ENCODE data around the gene ACAP3.

ACAP3 gene

DNA sequence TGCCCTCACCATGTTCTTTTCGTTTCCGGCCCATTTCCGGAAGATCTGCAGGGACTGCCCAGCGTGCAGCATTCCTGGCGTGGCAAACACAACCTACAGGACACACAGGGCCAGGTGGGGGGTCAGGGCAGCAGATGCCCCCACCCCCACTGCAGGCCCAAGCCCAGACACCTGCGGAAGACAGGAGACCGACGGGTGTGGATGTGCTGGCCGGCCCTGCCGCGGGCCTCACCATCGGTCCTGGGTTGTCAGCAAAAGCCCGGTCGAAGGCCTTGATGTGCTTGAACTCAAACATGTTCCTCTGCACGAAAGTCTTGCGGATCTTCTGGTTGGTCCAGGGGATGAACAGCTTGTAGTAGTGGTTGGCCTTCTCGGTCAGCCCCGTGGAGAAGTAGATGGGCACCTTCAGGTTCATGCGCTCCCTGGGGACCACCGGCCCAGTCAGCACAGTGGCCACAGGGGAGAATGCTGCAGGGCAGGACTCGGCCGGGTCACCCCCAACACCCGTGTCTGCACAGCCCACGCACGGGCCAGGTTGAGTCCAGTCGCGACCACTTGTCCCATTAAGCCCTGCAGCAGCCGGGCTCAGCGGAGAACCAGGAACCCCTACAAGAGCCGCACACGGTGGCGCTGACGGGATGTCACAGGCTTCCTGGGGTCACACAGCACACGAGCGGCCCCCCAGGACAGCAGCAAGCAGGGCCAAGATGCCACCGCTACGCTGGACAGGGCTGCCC lies 5.9 kb upstream of the ACAP3 start:
- DNase-seq, result no peak

DNA sequence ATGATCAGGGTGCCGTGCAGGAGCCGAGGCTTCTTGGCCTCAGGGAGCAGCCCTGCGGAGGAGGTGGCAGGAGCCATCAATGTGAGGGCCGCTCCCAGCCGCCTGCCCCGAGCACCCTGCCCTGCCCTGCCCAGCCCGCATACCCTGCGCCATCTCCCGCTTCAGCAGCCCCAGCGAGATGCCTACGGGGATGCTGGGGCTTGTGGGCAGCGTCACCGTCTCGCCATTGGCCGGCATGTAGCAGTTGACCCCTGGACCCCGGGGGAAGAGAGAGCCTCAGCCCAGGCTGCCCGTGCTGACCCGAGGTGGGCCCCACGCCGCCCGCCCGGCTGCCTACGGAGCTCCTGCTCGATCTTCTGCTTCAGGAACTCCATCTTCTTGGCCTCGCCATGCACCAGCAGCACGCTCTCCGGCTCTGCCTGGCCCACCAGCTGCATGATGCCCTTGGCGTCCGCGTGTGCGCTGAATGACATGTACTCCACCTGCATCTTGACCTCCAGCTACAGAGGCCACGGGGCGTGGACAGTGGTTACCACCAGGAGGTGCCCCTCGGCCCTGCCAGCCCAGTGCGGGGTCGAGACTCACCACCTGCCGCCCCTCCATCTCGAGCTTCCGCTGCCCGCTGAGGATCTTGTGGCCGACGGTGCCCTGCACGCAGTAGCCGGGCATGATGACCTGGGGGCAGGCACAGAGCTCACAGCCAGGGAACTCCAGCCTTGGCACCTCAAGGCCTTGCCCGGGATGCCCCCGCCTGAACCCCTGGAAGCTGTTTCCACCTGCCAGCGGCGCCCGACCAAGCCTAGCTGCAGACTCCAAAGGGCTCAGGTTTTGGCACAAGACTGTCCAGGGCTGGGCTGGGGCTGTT lies 5.0 kb upstream of the ACAP3 start:
- DNase-seq, result no peak

DNA sequence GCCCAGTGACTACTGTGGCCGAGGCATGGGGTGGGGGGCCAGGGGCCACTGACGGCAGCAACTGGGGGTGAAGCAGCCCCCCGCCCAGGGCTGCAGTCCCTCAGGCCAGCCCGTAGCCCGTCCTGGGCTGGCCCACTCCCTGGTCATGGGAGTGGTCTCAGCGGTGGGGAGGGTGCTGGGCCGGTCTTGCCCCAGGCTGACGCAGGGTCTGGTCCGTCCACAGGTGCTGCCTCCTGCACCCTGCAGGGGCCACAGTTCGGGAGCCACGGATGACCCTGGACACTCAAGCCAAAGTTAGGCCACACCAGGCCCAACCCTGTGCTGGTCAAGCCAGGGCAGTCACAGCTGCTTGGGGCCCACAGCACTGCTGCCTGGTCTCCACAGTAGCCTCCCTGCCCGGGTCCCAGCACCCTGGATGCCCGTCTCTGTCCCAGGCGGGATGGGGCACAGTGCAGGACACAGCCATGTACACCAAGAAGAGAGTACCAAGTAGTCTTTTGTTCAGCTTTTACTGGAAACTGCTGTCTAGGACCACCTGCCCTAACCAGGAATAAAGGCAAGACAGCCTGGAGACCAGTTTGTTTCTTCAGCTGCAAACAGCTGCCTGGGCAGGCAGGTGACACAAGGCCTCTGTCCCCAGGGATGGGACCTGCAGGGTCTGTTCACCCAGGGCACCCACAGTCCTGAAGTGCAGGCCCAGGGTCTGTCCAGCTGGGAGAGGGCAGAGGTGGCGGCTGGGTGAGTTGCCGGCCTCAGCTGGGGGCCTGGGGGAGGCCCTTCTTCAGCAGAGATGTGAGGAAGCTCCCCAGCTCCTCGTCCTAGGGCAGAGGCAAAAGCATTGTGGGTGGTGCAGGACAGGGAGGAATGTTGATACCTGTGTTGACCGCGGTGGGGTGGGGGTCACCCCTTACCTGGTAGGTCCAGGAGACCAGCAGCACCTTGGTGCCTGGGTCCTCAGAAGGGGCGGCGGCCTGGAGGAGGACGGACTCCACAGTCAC lies 3.7 kb upstream of the ACAP3 start:
- DNase-seq, result no peak

DNA sequence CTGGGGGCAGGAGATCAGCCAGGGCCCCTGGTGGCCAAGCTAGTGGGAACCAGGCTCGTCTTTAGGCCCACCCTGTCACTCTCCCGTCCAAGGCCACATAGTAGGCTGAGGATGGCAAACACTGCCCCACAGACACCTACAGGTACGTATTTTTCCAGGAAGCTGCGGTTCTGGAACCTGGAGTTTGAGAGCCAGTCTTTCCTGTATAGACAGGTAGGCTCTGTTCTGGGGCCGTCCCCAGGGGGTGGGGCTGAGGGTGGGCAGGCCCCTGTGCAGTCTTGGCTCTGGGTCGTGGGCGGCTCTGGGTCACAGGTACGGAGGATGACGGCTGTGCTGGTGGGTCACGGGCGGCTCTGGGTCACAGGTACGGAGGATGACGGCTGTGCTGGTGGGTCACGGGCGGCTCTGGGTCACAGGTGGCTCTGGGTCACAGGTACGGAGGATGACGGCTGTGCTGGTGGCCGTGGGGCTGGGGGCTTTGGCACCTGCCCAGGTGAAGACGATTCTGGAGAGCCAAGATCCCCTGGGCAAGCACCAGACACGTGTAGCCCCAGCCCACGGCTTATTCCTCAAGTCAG lies 2.8 kb upstream of the ACAP3 start:
- DNase-seq, result no peak

DNA sequence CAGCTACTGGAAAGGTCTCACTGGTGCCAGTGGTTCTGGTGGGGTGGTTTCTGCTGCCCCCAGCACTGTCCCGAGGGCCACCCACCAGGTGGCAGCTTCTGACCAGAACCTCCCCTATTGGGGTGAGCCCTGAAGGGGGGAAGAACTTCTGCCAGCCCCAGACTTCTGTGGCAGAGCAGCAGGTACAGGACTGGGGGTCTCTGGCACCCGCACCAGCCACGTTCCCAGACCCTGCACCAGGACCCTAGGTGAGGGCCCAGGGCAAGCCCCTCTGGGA lies 2.3 kb upstream of the ACAP3 start:
- no peak for DNase-seq

DNA sequence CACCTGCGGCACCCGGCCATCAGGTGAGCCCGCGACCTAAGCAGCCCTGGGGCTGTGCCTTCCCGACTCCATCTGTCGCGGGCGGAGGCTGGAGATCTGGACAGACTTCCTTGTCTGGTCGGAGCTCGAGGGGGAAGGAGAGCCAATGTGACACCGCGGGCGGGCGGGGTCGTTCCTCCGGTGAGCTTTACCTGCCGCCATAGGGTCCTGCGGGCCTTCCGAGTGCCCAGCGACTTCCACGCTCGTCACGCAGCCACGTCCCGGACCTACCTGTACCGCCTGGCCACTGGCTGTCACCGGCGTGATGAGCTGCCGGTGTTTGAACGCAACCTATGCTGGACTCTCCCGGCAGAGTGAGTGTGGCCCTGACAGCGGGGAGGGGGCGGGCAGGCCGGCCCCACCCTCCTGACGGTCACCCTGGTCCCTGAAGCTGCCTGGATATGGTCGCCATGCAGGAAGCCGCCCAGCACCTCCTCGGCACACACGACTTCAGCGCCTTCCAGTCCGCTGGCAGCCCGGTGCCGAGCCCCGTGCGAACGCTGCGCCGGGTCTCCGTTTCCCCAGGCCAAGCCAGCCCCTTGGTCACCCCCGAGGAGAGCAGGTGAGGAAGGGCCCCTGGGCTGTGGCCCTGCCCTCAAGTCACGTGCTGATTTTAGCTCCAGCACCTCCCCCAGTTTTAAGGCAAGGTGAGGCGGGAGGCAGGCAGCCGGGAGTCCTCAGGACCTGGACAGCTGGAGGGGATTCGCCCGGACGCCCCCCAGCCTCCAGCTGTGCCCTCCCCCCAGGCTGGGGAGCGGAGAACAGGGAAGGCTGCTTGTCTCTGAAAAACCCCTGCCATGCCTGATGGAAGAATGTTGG lies 1.8 kb upstream of the ACAP3 start:
- DNase-seq, result no peak

DNA sequence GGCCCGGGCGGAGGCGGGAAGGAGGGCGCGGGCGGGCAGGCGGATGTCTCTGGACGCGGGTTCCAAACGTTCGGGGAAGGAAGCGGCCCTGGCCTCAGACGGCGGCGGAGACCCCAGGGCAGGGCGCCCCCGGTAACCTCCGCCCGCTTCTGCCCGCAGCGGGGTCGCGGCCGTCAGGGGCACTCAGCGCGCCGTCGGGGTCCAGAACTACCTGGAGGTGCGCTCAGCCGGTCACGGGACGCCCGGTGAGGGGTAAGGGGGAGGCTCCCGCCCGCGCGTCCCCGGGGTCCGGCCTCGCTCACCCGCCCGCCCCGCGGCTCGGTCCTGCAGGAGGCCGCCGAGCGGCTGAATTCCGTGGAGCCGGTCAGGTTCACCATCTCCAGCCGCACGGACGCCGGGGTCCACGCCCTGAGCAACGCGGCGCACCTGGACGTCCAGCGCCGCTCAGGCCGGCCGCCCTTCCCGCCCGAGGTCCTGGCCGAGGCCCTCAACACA lies 1.1 kb upstream of the ACAP3 start:
- DNase-seq, result no peak

DNA sequence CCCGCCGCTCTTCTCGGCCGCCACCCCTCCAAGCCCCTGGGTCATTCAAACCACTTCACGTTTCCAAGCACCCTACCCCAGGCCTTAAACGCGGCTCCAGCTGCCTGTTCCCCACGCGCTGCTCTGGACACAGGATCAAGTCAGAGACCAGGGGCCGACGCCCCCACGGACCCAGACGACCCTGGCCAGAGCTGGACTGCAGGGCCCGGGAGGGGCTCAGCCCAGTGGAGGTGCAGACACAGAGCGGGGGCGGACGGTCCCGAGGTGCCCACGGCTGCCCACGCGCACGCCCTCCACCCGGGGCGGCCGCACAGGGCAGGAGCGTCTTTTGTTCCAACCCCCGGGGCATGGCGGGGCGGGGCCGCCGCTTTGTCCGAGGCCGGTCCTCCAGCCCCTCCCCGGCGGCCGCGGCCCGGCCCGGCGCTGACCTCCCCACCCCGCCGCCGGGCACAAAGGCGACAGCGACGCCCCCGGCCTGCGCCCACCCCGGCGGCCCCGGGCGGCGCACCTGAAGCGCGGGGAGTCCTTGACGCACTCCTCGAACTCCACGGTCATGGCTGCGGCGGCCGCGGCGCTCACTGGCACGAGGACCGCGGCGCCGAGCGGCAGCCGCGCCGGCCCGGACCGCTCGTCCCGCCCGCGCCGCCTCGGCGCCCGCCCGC lies 338 bp downstream of the ACAP3 start:
- DNase-seq, result no peak

DNA sequence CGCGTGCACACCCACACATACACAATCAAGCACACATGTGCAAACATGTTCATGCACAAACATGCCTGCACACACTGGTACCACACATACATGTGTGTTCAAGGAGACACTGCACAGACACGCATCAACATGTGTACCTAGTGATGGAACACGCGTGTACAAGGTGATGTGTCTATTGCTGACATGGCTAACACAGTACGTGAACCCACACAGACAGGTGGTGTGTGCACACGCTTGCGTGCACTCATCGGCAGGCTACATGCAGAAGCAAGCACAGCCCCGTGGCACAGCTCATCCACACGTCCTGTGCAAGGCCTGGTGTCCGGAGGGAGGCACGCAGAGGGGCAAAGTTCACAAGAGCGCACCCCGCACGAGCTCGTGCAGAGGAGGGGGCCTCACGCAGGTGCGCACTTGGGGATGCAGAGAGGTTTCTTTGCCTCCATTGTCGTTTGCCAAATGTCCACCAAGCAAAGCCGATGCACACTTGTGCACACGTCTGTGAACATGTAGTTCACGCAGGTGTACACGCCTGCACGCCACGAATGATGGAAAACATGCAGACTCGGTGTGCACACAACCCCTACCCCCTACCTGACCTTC lies 969 bp downstream of the ACAP3 start:
- no peak for DNase-seq

DNA sequence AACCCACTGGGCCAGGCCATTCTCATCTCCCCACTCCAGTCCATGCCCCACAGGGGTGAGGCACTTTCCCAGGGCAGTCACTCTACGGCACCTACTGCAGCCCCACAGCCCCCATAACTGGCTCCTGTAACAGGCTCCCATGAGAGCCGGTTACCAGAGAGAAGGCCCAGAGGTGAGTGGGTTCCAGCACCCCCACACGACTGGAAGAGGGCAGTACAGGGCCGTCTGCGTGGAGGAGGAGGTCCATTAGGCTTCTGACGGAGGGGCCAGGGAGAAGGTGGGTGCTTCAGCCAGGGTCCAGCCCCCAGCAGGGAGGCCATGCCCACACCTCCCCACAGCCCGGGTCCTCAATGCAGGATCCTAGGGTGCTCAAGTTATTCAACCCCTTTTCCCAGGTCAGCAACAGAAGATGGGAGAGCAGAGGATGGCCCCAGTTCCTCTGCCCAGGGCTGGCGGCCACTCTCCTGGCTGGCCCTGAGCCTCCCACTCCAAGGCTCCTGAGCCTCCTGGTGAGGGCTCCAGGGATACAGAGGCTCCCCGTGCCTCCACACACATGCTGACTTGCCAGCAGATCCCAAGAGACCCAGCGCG lies 1.6 kb downstream of the ACAP3 start:
- DNase-seq, result no peak

DNA sequence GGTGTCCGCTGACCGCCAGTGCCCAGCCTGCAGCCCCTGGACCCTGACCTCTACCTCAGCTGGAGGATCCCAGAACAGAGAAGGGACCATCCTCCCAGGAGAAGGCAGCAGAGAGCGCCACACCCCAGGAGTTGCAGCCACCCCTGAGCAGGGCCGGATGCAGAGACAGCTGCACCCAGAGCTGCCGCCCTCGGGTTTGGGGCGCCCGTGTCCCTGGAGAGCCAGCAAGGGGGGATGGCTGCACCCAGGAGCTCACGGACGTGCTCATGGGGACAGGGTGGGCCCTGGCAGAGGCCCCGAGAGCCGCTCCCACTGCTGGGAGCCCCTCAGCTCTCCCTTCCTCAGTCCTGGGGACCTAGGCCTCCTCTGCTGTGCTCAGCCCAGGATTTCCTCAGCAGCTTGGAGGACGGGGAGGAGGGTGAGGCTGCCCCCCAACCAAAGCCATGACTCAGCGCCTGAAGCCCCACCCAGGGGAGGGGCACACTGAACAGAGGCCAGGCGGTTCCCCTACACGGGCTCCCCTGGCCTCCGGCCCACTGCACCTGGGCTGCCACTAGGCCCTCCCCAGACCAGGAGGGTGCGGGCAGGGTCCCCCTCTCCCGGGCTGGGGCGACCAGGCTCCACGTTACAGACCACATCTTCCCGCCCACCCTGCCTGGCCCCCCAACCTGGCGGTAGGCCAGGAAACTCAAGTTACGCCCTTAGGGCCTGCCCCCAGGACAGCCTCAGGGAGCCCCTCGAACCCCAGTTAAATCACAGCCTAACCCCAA lies 2.2 kb downstream of the ACAP3 start:
- peak; percentile 60 for DNase-seq

DNA sequence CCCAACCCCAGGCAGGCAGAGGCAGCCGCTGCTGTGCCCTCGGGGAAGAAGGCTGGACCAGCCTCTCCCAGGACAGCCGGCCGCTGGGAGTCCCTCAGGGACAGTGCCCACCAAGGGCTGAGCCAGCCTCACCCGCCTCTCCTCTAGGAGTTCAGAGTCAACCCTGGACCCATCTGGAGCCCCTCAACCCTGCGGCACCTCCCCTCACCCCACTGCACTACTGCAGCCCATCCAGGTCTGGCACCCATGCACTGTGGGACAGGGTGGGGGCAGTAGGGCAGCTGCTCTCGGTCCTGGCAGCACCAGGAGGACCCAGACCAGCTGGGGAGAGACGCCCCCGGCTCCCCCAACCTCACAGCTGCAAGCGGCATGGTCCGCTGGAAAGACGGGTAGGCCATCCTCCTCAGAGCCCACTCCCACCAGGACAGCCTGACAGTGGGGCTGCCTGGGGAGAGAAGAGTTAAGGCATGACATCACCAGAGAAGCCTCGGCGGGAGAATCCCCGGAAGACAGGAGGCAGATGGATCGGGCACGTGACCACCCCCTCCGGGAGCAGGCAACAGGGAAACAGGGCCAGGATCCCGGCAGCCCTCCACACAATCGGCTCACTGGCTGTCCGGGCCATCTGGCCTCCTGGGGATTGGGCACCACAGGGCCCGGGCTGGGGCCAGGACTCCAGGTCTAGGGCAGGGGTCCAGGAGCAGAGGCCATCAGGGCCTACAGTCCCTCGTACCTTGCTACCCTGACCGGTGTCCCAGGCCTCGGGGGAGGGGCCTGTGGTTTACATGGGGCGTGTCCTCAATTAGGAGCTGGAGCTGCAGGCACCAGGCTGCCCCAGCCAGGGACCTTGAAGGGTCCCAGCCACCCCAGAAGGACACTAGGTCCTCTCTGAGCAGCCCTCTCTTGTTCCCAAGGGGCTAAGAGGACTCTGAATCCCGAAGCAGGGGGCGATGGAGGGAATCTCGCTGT lies 3.1 kb downstream of the ACAP3 start:
- DNase-seq, result no peak

DNA sequence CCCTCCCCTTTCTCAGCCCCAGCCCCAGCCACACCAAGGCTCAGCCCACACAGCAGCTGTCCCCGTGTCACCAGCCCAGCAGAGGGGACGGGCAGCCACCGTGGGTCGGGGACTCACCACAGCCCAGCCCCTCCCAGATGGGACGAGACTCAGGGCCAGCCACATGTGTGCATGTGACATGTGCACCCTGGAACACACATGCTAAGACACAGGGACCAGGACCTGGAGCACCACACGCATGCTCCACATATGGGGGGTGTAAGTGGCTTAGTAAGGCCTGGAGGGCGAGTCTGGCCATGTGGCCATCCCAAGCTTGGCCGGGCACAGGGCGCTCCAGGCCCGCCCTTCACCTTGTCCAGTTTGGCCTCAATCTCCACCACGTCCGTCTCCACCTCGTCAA lies 4.0 kb downstream of the ACAP3 start:
- no peak for DNase-seq

DNA sequence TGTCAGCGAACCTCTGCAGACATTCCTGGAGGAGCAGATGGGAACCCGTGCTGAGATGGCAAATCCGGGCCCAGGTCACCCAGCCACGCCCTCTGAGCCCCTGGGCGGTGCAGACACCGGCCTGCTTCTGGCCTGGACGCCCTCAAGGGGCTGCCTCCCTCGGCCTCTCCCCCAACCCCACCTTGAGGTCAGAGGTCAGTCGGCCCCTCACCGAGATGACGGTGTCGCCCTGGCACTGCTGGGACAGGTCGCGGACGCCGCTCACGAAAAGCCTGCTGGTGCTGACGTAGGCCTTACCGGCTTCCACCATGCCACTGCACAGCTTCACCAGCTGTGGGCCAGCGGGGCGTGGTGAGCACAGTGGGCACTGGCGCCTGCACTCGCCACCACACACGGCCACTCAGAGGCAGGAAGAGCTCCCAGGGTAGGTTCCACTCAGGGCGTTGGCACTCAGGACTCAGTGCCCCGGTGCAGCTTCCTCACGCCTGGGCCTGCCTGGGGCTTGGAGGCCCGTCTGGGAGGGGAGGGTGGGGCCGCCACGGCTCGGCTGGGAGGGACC lies 4.7 kb downstream of the ACAP3 start:
- no peak for DNase-seq

DNA sequence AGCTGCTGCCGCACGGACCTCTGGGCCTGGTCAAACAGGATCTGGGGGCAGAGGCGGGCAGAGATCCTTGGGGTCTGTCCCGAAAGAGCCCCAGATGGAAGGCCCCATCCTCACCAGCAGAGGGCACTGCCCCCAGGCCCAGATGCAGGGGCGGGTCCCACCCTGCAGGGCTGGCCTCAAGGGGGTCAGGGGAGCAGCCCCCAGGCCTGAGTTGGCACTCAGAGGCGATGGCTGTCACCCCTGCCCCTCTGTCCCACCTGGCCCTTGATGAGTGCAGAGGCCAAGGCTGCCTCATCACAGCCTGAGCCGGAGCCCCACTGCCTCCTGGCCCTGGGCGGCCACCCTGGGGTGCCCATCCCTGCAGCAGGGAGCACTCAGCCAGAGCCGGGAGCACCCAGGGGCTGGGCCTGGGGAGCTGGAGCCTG lies 5.7 kb downstream of the ACAP3 start:
- no peak for DNase-seq

DNA sequence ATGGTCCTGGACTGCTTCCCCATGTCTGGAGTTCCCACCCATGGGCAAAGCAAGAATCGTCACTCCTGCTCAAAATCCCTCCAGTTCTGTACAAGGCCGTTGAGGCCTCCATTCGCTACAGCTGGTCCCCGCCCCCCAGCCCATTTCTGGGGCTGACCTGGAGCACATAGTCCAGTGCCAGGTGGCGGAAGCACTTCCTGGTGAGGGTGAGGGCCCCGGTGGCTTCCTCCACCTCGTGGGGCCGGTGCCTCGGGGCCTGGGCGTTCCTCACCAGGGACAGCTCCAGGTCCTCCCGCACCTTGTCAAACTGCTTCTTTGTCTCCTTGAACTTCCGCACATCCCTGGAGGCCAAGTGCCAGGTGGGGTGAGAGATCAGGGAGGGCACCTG lies 7.4 kb downstream of the ACAP3 start:
- DNase-seq, result no peak

DNA sequence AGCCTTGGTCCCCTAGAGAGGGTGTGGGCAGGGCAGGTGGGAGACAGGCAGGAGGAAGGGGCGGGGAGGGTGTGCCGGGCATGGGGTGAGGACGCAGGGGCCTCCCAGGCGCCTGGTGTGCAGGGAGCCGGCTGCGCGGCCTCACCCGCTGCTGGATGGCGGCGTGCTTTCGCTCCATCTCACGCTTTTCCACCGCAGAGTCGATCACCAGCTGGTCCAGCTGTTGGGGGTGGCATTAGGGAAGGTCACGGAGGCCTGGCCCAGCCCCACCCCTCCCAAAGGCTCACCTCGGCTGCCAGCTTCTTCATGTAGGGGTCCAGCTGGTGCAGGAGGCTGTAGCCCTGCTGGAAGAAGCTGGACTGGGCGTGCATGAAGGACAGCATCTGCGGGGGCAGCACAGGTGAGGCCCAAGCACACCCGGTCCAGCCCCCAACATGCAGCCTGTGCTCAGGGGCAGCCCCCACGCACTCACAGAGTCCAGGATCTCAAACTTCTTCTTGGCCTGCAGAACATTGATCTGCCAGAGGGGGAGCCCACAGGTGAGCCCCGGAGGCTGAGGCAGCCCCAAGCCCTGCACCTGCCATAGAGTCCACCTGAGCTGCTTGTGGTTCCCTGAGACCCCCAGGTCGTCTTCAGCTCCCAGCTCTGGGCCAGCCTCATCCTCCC lies 7.9 kb downstream of the ACAP3 start:
- no peak for DNase-seq

Measured in MV-4-11 (cell line).